GM23338 (cell line): ENCODE measurements around the gene VPS37B. TPM values are rescaled to one million over a fixed set of nuclear protein-coding genes. Genes with fewer than 3 reads are reported as not detected.

Source experiments
- ATAC-seq: fragments of 200-7000 bp; cut with Tn5 transposase; 3 replicates; pipeline ENCODE4 v1.9.1; 2020
- DNase-seq: peaks from one replicate; pipeline ENCODE4 v3.0.0-alpha.2; 2015; ENCODE audit warnings: low spot score
- H2AFZ ChIP-seq: fragments of 200-600 bp; sonication (generic); 2 replicates; pipeline ENCODE4 v1.8.0; 2016; ENCODE audit warnings: antibody characterized with exemption, mild to moderate bottlenecking, moderate library complexity
- H3F3A ChIP-seq: fragments of 200-600 bp; sonication (generic); replicated peaks from 2 replicates; pipeline ENCODE4 v1.8.0; 2017; ENCODE audit warnings: antibody characterized with exemption, mixed run types, low read depth
- H3K27ac ChIP-seq: fragments of 200-600 bp; sonication (generic); 2 replicates; pipeline ENCODE4 v1.6.1; 2016; ENCODE audit warnings: low read depth
- H3K27me3 ChIP-seq: fragments of 200-600 bp; sonication (generic); 2 replicates; pipeline ENCODE4 v1.8.0; 2016; ENCODE audit warnings: mild to moderate bottlenecking, mixed run types, moderate library complexity; ENCODE audit not compliant: insufficient read depth
- H3K36me3 ChIP-seq: fragments of 200-600 bp; sonication (generic); 2 replicates; pipeline ENCODE4 v1.8.0; 2016; ENCODE audit warnings: mild to moderate bottlenecking; ENCODE audit not compliant: insufficient read depth
- H3K4me1 ChIP-seq: fragments of 200-600 bp; sonication (generic); 2 replicates; pipeline ENCODE4 v1.8.0; 2016; ENCODE audit warnings: mild to moderate bottlenecking, moderate library complexity; ENCODE audit not compliant: insufficient read depth
- H3K4me2 ChIP-seq: fragments of 200-600 bp; sonication (generic); 2 replicates; pipeline ENCODE4 v1.7.1; 2017; ENCODE audit warnings: mixed run types
- H3K4me3 ChIP-seq: fragments of 200-600 bp; sonication (generic); 2 replicates; pipeline ENCODE4 v1.6.1; 2016; ENCODE audit warnings: mixed run types
- H3K79me2 ChIP-seq: fragments of 200-600 bp; sonication (generic); replicated peaks from 2 replicates; pipeline ENCODE4 v1.8.0; 2017; ENCODE audit warnings: mild to moderate bottlenecking; ENCODE audit not compliant: insufficient read depth
- H3K9me2 ChIP-seq: fragments of 200-600 bp; sonication (generic); 2 replicates; pipeline ENCODE4 v1.8.0; 2017; ENCODE audit not compliant: insufficient read depth
- H4K20me1 ChIP-seq: fragments of 200-600 bp; sonication (generic); replicated peaks from 2 replicates; pipeline ENCODE4 v1.8.0; 2017; ENCODE audit warnings: mild to moderate bottlenecking; ENCODE audit not compliant: insufficient read depth
- H3K27ac Mint-ChIP-seq: 2 replicates; pipeline ENCODE4 v1.8.0; 2020; ENCODE audit warnings: inconsistent platforms, mild to moderate bottlenecking, moderate library complexity, mixed read lengths
- H3K27me3 Mint-ChIP-seq: 3 replicates; pipeline ENCODE4 v1.8.0; 2022; ENCODE audit warnings: low read depth, mild to moderate bottlenecking, moderate library complexity, mixed read lengths, inconsistent platforms; ENCODE audit not compliant: insufficient read depth, poor library complexity
- H3K36me3 Mint-ChIP-seq: 3 replicates; pipeline ENCODE4 v1.8.0; 2021; ENCODE audit warnings: low read depth, mild to moderate bottlenecking, inconsistent platforms, moderate library complexity, mixed read lengths
- H3K4me1 Mint-ChIP-seq: 3 replicates; pipeline ENCODE4 v1.8.0; 2020; ENCODE audit warnings: mild to moderate bottlenecking, inconsistent platforms, mixed read lengths
- H3K4me3 Mint-ChIP-seq: 3 replicates; pipeline ENCODE4 v1.8.0; 2021; ENCODE audit warnings: moderate library complexity, mild to moderate bottlenecking, inconsistent platforms, mixed read lengths
- H3K9me3 Mint-ChIP-seq: 3 replicates; pipeline ENCODE4 v1.8.0; 2020; ENCODE audit warnings: moderate library complexity, mild to moderate bottlenecking, inconsistent platforms, mixed read lengths
- EZH2 ChIP-seq: fragments of 200-600 bp; sonication (generic); IDR thresholded peaks from one replicate; pipeline ENCODE4 v1.8.0; 2017; ENCODE audit warnings: antibody characterized with exemption, mild to moderate bottlenecking, low read depth; ENCODE audit not compliant: unreplicated experiment
- EZH2phosphoT487 ChIP-seq: fragments of 200-600 bp; sonication (generic); IDR thresholded peaks from one replicate; pipeline ENCODE4 v1.8.1; 2018; ENCODE audit warnings: antibody characterized with exemption; ENCODE audit not compliant: unreplicated experiment
- JUNB ChIP-seq: IDR thresholded peaks from one replicate; pipeline ENCODE4 v1.6.1; 2016; ENCODE audit warnings: antibody characterized with exemption; ENCODE audit not compliant: unreplicated experiment
- POLR2AphosphoS5 ChIP-seq: IDR thresholded peaks from 2 replicates; pipeline ENCODE4 v1.6.1; 2016; ENCODE audit warnings: antibody characterized with exemption, low read depth
- STAT1 ChIP-seq: IDR thresholded peaks from one replicate; pipeline ENCODE4 v1.6.1; 2016; ENCODE audit warnings: antibody characterized with exemption; ENCODE audit not compliant: unreplicated experiment
- ZNF331 ChIP-seq: fragments of 250-450 bp; sonication (Bioruptor Pico); IDR thresholded peaks from 2 replicates; pipeline ENCODE4 v1.5.0; 2020; ENCODE audit warnings: low read depth, mild to moderate bottlenecking, moderate library complexity
- ZNF462 ChIP-seq: fragments of 250-450 bp; sonication (Bioruptor Pico); IDR thresholded peaks from 2 replicates; pipeline ENCODE4 v1.5.0; 2020; ENCODE audit warnings: mild to moderate bottlenecking, moderate library complexity
- polyA plus RNA-seq: library from polyadenylated mRNA; unstranded; fragments of >200 nt; fragmentation: Nextera tagmentation; extraction: Ambion mirVana; gene quantifications from 2 replicates; pipeline ENCODE4 v1.2.1, GENCODE V29; 2016
- total RNA-seq: library from RNA; depleted of rRNA; stranded (reverse); fragments of >200 nt; shearing (Covaris generic); gene quantifications from 2 replicates; pipeline ENCODE4 v1.2.3, GENCODE V29; 2014
- TF ChIP-seq, protein P1 (sequence below), 2 experiments: fragments of 200-600 bp in 1 of 2; sonication (generic) in 1 of 2; conservative IDR thresholded peaks; 2 replicates each; pipeline versions ENCODE4 v1.5.1 to v1.6.1; 2016 to 2017; ENCODE audit warnings: antibody characterized with exemption in 2 of 2, low read depth in 2 of 2, mild to moderate bottlenecking in 2 of 2, moderate library complexity in 1 of 2

VPS37B gene
- total and polyA plus RNA-seq, 2 experiments from 2014 or later = 6.7 to 10.9 TPM

DNA sequence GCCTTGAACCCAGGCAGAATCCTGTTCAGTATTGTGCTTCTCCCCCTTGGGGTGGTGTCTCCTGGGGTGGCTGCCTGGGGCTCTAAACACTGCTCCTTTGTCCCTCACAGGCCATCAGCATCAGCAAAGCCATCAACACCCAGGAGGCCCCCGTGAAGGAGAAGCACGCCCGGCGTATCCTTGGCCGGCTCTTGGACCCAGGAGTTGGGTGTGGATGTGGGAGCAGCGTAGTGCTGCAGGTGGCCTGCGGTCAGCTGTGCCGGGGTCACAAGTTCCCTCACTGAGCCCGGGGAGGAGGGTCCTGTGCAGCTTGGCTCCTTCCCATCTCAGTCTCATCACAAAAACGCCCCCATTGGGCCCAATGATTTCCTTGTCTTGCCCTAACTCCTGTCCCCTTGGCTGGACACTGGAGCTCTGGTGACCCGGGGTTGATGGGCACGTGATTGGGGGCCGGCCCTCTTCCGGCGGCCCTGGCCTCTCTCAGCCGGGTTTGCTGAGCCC lies 48.0 kb downstream of the VPS37B start:
- Histone ChIP-seq H3K27ac (no peak overlapping the region), H3F3A (no peaks in the 10 kb centered on the region), H3K27me3 (no peaks in the 10 kb centered on the region), H4K20me1 (peaks cover 7% of the 10 kb centered on the region; the same call in 1 of the 2 replicates), H2AFZ (no peak overlapping the region), H3K9me2 (no peaks in the 10 kb centered on the region), H3K36me3 (no peaks in the 10 kb centered on the region), H3K4me3 (no peak overlapping the region), H3K79me2 (no peaks in the 10 kb centered on the region), H3K4me1 (no peaks in the 10 kb centered on the region), H3K4me2 (no peak overlapping the region)
- Mint-ChIP-seq H3K4me3 (no peak overlapping the region), H3K9me3 (no peaks in the 10 kb centered on the region), H3K27me3 (peaks cover 9% of the 10 kb centered on the region), H3K4me1 (peaks cover 5% of the 10 kb centered on the region), H3K36me3 (no peaks in the 10 kb centered on the region; the same call in 2 of the 3 replicates), H3K27ac (no peak overlapping the region)
- ATAC-seq (no peak), DNase-seq (no peak)
- TF ChIP-seq, protein P1, sequence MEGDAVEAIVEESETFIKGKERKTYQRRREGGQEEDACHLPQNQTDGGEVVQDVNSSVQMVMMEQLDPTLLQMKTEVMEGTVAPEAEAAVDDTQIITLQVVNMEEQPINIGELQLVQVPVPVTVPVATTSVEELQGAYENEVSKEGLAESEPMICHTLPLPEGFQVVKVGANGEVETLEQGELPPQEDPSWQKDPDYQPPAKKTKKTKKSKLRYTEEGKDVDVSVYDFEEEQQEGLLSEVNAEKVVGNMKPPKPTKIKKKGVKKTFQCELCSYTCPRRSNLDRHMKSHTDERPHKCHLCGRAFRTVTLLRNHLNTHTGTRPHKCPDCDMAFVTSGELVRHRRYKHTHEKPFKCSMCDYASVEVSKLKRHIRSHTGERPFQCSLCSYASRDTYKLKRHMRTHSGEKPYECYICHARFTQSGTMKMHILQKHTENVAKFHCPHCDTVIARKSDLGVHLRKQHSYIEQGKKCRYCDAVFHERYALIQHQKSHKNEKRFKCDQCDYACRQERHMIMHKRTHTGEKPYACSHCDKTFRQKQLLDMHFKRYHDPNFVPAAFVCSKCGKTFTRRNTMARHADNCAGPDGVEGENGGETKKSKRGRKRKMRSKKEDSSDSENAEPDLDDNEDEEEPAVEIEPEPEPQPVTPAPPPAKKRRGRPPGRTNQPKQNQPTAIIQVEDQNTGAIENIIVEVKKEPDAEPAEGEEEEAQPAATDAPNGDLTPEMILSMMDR (conservative IDR thresholded peaks at IDR 0.05; ENCODE audit: low read depth in 2 of 2) = no peak
- TF ChIP-seq EZH2 (no peak), EZH2phosphoT487 (no peak), ZNF462 (CRISPR knock-in tag) (no peak), STAT1 (no peak), JUNB (no peak), POLR2AphosphoS5 (no peak), ZNF331 (CRISPR knock-in tag) (no peak)
